Fibroblast of lung (primary cell): ENCODE measurements around the gene ZNF346. TPM values are rescaled to one million over a fixed set of nuclear protein-coding genes. Genes with fewer than 3 reads are reported as not detected.

Experiments
- DNase-seq, 2 donors: peaks; one replicate each; pipeline versions ENCODE4 v3.0.0 to v3.0.0-alpha.2; 2010; ENCODE audit warnings: low read depth in 2 of 2
- H2AFZ ChIP-seq: 2 replicates; pipeline ENCODE4 v1.5.1; 2012; ENCODE audit warnings: low read length, control low read depth, inconsistent platforms
- H3K27ac ChIP-seq: 2 replicates; pipeline ENCODE4 v1.5.1; 2011; ENCODE audit warnings: low read length, control low read depth; ENCODE audit not compliant: insufficient read depth
- H3K27me3 ChIP-seq: 2 replicates; pipeline ENCODE4 v1.5.1; 2011; ENCODE audit warnings: mild to moderate bottlenecking, low read length; ENCODE audit not compliant: control insufficient read depth, insufficient read depth
- H3K36me3 ChIP-seq: 2 replicates; pipeline ENCODE4 v1.5.1; 2011; ENCODE audit warnings: low read length; ENCODE audit not compliant: control insufficient read depth, insufficient read depth
- H3K4me1 ChIP-seq: 2 replicates; pipeline ENCODE4 v1.5.1; 2011; ENCODE audit warnings: low read length; ENCODE audit not compliant: control insufficient read depth, insufficient read depth; ENCODE audit errors: extremely low read depth
- H3K4me2 ChIP-seq: 2 replicates; pipeline ENCODE4 v1.5.1; 2011; ENCODE audit warnings: low read length, control low read depth; ENCODE audit not compliant: insufficient read depth; ENCODE audit errors: extremely low read depth
- H3K4me3 ChIP-seq, 4 experiments: fragments of 200-600 bp in 1 of 4; sonication (generic) in 1 of 4; replicated peaks in 1 of 4; 2 replicates each; pipeline ENCODE4 v1.5.1; 2011 to 2016; ENCODE audit warnings: low read length in 4 of 4, low read depth in 3 of 4, mild to moderate bottlenecking in 3 of 4, control low read depth in 2 of 4, inconsistent platforms in 1 of 4, mixed read lengths in 1 of 4; ENCODE audit not compliant: insufficient read depth in 1 of 4; ENCODE audit errors: control extremely low read depth in 1 of 4
- H3K79me2 ChIP-seq: 2 replicates; pipeline ENCODE4 v1.5.1; 2012; ENCODE audit warnings: mild to moderate bottlenecking, low read length, inconsistent platforms; ENCODE audit not compliant: control insufficient read depth, insufficient read depth
- H3K9ac ChIP-seq: 2 replicates; pipeline ENCODE4 v1.5.1; 2011; ENCODE audit warnings: mild to moderate bottlenecking, low read length, control low read depth; ENCODE audit not compliant: insufficient read depth
- H3K9me3 ChIP-seq: 2 replicates; pipeline ENCODE4 v1.5.1; 2012; ENCODE audit warnings: low read depth, low read length; ENCODE audit not compliant: control insufficient read depth, insufficient read depth
- H4K20me1 ChIP-seq: 2 replicates; pipeline ENCODE4 v1.5.1; 2011; ENCODE audit warnings: low read length; ENCODE audit not compliant: control insufficient read depth, insufficient read depth; ENCODE audit errors: extremely low read depth
- EZH2 ChIP-seq: IDR thresholded peaks from 2 replicates; pipeline ENCODE4 v1.5.1; 2012; ENCODE audit warnings: low read length, control low read depth, mild to moderate bottlenecking; ENCODE audit errors: missing control alignments
- polyA plus RNA-seq, 2 donors: library from polyadenylated mRNA; depleted of rRNA in 1 of 2; stranded (reverse) in 1 of 2; unstranded in 1 of 2; fragments of >200 nt; gene quantifications; 2 replicates each; pipeline ENCODE4 v1.2.1, GENCODE V29; 2011 to 2012; ENCODE audit warnings: missing spikeins in 1 of 2
- total RNA-seq: library from RNA; depleted of rRNA; stranded (reverse); fragments of >200 nt; gene quantifications from 2 replicates; pipeline ENCODE4 v1.2.1, GENCODE V29; 2014
- TF ChIP-seq, protein P1 (sequence below), 2 donors: IDR thresholded peaks in 1 of 2; conservative IDR thresholded peaks in 1 of 2; 1 replicate in 1 of 2; 2 replicates in 1 of 2; pipeline ENCODE4 v1.5.1; 2011 to 2012; ENCODE audit warnings: low read length in 2 of 2, control low read depth in 1 of 2, inconsistent platforms in 1 of 2, low read depth in 1 of 2, mild to moderate bottlenecking in 1 of 2

Gene ZNF346
- total and polyA plus RNA-seq, 2 donors (not counting 1 experiment from before 2014, with no cell fraction given): 14.0 to 14.9 TPM

DNA sequence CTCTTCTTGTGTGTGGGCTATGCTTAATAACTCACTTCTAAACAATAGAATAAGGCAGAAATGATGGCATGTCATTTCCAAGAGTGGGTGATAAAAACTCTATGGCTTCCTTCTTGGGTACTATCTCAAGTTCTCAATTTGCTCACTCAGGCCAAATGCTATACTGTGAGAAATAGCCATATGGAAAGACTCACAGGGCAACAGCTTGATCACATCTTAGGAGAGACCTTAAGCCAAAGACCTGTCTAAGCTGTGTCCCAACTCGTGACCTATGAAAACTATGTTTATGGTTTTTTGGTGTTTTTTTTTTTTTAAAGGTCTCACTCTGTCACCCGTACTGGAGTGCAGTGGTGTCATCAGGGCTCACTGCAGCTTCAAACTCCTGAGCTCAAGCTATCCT lies 13.8 kb upstream of the ZNF346 start:
- peaks cover 3% of the 10 kb centered on the region for H4K20me1 ChIP-seq
- DNase-seq: peak in 1 of 2 donors; percentile 75
- TF ChIP-seq, protein P1, sequence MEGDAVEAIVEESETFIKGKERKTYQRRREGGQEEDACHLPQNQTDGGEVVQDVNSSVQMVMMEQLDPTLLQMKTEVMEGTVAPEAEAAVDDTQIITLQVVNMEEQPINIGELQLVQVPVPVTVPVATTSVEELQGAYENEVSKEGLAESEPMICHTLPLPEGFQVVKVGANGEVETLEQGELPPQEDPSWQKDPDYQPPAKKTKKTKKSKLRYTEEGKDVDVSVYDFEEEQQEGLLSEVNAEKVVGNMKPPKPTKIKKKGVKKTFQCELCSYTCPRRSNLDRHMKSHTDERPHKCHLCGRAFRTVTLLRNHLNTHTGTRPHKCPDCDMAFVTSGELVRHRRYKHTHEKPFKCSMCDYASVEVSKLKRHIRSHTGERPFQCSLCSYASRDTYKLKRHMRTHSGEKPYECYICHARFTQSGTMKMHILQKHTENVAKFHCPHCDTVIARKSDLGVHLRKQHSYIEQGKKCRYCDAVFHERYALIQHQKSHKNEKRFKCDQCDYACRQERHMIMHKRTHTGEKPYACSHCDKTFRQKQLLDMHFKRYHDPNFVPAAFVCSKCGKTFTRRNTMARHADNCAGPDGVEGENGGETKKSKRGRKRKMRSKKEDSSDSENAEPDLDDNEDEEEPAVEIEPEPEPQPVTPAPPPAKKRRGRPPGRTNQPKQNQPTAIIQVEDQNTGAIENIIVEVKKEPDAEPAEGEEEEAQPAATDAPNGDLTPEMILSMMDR (conservative IDR thresholded peaks at IDR 0.05 in 1 of 2, IDR thresholded peaks at IDR 0.05 in 1 of 2; ENCODE audit: low read depth in 1 of 2, low read length in 2 of 2): no peak
- no peak for TF ChIP-seq EZH2
- H3K4me3 ChIP-seq: no peak overlapping the region
- no peaks in the 10 kb centered on the region for H3K9me3 ChIP-seq
- H2AFZ ChIP-seq: no peak overlapping the region
- H3K79me2 ChIP-seq: peaks cover 27% of the 10 kb centered on the region
- no peaks in the 10 kb centered on the region for H3K27me3 ChIP-seq
- H3K36me3 ChIP-seq: no peaks in the 10 kb centered on the region
- no peak overlapping the region for H3K27ac ChIP-seq
- H3K4me2 ChIP-seq: no peak overlapping the region
- H3K4me1 ChIP-seq: peaks cover 2% of the 10 kb centered on the region
- H3K9ac ChIP-seq: no peak overlapping the region

GRCh38 chr5:177010153-177010552 lies 12.3 kb upstream of the ZNF346 start:
- no peak overlapping the region for H3K4me3 ChIP-seq
- H3K4me1 ChIP-seq: peaks cover under 1% of the 10 kb centered on the region
- no peaks in the 10 kb centered on the region for H3K36me3 ChIP-seq

DNA sequence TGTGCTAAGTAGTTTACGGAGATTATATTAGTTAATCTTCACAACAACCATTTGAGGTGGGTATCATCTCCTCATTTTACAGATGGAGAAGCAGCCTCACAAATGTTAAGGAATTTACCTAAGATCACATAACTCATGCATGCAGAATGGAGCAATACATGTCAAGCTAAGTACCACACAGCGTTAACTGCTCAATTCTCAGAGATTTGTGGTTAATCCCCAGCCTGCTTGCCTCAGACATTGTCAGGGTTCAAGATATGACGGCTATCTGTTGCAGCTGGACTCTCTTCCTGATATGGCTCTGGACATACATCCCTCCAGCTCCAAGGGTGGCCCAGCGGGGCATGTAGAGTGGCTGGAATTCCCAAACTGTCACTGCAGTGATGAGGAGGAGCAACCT lies 7.3 kb upstream of the ZNF346 start:
- Histone ChIP-seq H3K27me3 (no peaks in the 10 kb centered on the region), H3K36me3 (no peaks in the 10 kb centered on the region), H3K4me1 (no peaks in the 10 kb centered on the region), H3K9ac (no peak overlapping the region), H3K27ac (no peak overlapping the region), H3K4me3 (no peak overlapping the region), H3K4me2 (no peak overlapping the region), H2AFZ (no peak overlapping the region), H3K79me2 (no peaks in the 10 kb centered on the region), H3K9me3 (no peaks in the 10 kb centered on the region), H4K20me1 (no peaks in the 10 kb centered on the region)
- DNase-seq: no peak
- TF ChIP-seq, protein P1 (conservative IDR thresholded peaks at IDR 0.05 in 1 of 2, IDR thresholded peaks at IDR 0.05 in 1 of 2; ENCODE audit: low read depth in 1 of 2, low read length in 2 of 2): no peak
- TF ChIP-seq EZH2: no peak

More at GRCh38 chr5:177010153-177010552, 12.3 kb upstream of the ZNF346 start:
- H2AFZ ChIP-seq: no peak overlapping the region
- TF ChIP-seq, protein P1 (conservative IDR thresholded peaks at IDR 0.05 in 1 of 2, IDR thresholded peaks at IDR 0.05 in 1 of 2; ENCODE audit: low read depth in 1 of 2, low read length in 2 of 2): no peak
- no peak for TF ChIP-seq EZH2
- H3K4me2 ChIP-seq: no peak overlapping the region
- H3K9ac ChIP-seq: no peak overlapping the region
- H3K9me3 ChIP-seq: no peaks in the 10 kb centered on the region
- no peak overlapping the region for H3K27ac ChIP-seq
- peaks cover 3% of the 10 kb centered on the region for H4K20me1 ChIP-seq
- H3K79me2 ChIP-seq: peaks cover 13% of the 10 kb centered on the region
- DNase-seq: no peak
- H3K27me3 ChIP-seq: no peaks in the 10 kb centered on the region
